Ovary (tissue), 9 donors: ENCODE data around the gene ITFG1. TPM values are rescaled to one million over a fixed set of nuclear protein-coding genes. Genes with fewer than 3 reads are reported as not detected.

Experiments
- DNase-seq, 5 donors: peaks; one replicate each; pipeline ENCODE4 v3.0.0-alpha.2; 2019 to 2020
- H3K27ac ChIP-seq, 2 donors: fragments of 200-600 bp; one replicate each; pipeline versions ENCODE4 v1.5.1 to v1.8.0; 2019 to 2022
- H3K27me3 ChIP-seq: fragments of 200-600 bp; one replicate; pipeline ENCODE4 v1.8.0; 2022
- H3K36me3 ChIP-seq: fragments of 200-600 bp; sonication (generic); one replicate; pipeline ENCODE4 v1.5.1; 2019
- H3K4me1 ChIP-seq: one replicate; pipeline ENCODE4 v1.8.1; 2013; ENCODE audit warnings: mild to moderate bottlenecking, moderate library complexity; ENCODE audit not compliant: insufficient read depth
- H3K4me3 ChIP-seq: fragments of 200-600 bp; sonication (generic); one replicate; pipeline ENCODE4 v1.5.1; 2017
- H3K9me3 ChIP-seq, 2 donors: fragments of 200-600 bp in 1 of 2; sonication (generic) in 1 of 2; one replicate each; pipeline versions ENCODE4 v1.5.1 to v1.8.1; 2013 to 2019; ENCODE audit warnings: mild to moderate bottlenecking in 1 of 2, moderate library complexity in 1 of 2
- EP300 ChIP-seq: sonication (generic); formaldehyde crosslinking; IDR thresholded peaks from one replicate; pipeline ENCODE4 v1.6.1; 2017; ENCODE audit warnings: antibody characterized with exemption
- POLR2A ChIP-seq: fragments of 450-650 bp; IDR thresholded peaks from one replicate; pipeline ENCODE4 v1.6.1; 2017; ENCODE audit warnings: antibody characterized with exemption, mild to moderate bottlenecking, moderate library complexity
- WGBS, 3 donors: extraction: QIAGEN DNeasy Blood & Tissue Kit in 1 of 3; methylation state at CpG; one replicate each; pipeline versions ENCODE4 v1.1.5 to v1.1.7; 2013 to 2017; 5-methylcytosine and 5-hydroxymethylcytosine counted together
- intact Hi-C, 4 donors: fragments of 100-400 bp; cut with DNase I; formaldehyde crosslinking; loops; one replicate each; pipeline versions ENCODE4 v1.11.0 to v1.15.1; 2022 to 2023
- polyA plus RNA-seq, 2 donors: library from polyadenylated mRNA; stranded (reverse); fragments of 200-250 nt in 1 of 2; fragments of 350-450 nt in 1 of 2; fragmentation: Illumina TruSeq in 1 of 2; extraction: RNeasy Lipid Tissue Mini Kit (QIAGEN cat#74804) in 1 of 2; gene quantifications; one replicate each; pipeline ENCODE4 v1.2.3, GENCODE V29; 2013 to 2014
- total RNA-seq, 7 donors: library from RNA; depleted of rRNA in 2 of 7; stranded (reverse); fragments of >200 nt in 2 of 7; fragmentation: NEBNext Ultra II Directional in 3 of 7; extraction: Animal tissue kit (Norgen Biotek cat#: 25700) in 3 of 7; gene quantifications; one replicate each; pipeline versions ENCODE4 v1.1.0 to v1.2.4, GENCODE V29; 2016 to 2023
- TF ChIP-seq, protein P1 (sequence below), 3 donors: fragments of 450-650 bp in 2 of 3; fragments of 200-600 bp in 1 of 3; IDR thresholded peaks; one replicate each; pipeline versions ENCODE4 v1.5.1 to v1.8.0; 2016 to 2022; ENCODE audit warnings: antibody characterized with exemption in 3 of 3, mild to moderate bottlenecking in 1 of 3
- donor health status: DM: no; HTN: no; CAD: no; lungs with moderate emphysema.
- donor health status: DM: no; HTN: no; CAD: no.
- donor health status: Bipolar disorder and iron deficiency.
- donor health status: DM: yes; HTN: yes; CAD: no.
- donor health status: DM: no; HTN: no; CAD: no.
- donor health status: DM: yes; HTN: yes; CAD: no.

Gene ITFG1
- total and polyA plus RNA-seq, 9 donors = 34.4 to 123 (median 40.2) TPM

DNA sequence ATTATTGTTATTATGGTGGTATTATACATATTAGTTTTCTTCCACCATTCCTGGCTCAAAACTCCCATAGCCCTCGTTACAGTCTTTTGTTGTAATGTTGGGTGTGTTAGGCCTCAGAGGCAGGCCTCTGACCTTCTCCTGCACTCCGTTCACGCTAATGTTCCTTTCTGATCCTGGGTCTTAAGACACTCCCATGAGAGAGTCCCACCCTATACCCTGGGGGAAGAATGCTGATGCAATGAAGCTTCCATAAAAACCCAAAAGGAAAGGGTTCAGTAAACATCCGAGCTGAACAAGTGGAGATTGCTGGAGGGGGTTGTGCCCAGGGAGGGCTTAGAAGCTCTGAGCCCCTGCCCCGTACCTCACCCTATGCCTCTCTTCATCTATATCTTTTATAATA is 175.9 kb downstream of the ITFG1 start:
- WGBS, 3 donors = 86 to 92% (median 91%) methylated on average over 5 of the region's 5 CpGs
- no peak for DNase-seq
- intact Hi-C loops = no loop called here
- Histone ChIP-seq H3K27me3 (no peaks in the 10 kb centered on the region), H3K27ac (no peak overlapping the region), H3K4me3 (no peak overlapping the region), H3K36me3 (no peaks in the 10 kb centered on the region), H3K9me3 (peaks cover 0 to 4% of the 10 kb centered on the region in 2 donors), H3K4me1 (no peaks in the 10 kb centered on the region)
- TF ChIP-seq POLR2A (no peak), EP300 (no peak)
- TF ChIP-seq, protein P1, sequence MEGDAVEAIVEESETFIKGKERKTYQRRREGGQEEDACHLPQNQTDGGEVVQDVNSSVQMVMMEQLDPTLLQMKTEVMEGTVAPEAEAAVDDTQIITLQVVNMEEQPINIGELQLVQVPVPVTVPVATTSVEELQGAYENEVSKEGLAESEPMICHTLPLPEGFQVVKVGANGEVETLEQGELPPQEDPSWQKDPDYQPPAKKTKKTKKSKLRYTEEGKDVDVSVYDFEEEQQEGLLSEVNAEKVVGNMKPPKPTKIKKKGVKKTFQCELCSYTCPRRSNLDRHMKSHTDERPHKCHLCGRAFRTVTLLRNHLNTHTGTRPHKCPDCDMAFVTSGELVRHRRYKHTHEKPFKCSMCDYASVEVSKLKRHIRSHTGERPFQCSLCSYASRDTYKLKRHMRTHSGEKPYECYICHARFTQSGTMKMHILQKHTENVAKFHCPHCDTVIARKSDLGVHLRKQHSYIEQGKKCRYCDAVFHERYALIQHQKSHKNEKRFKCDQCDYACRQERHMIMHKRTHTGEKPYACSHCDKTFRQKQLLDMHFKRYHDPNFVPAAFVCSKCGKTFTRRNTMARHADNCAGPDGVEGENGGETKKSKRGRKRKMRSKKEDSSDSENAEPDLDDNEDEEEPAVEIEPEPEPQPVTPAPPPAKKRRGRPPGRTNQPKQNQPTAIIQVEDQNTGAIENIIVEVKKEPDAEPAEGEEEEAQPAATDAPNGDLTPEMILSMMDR (IDR thresholded peaks at IDR 0.05) = no peak

DNA sequence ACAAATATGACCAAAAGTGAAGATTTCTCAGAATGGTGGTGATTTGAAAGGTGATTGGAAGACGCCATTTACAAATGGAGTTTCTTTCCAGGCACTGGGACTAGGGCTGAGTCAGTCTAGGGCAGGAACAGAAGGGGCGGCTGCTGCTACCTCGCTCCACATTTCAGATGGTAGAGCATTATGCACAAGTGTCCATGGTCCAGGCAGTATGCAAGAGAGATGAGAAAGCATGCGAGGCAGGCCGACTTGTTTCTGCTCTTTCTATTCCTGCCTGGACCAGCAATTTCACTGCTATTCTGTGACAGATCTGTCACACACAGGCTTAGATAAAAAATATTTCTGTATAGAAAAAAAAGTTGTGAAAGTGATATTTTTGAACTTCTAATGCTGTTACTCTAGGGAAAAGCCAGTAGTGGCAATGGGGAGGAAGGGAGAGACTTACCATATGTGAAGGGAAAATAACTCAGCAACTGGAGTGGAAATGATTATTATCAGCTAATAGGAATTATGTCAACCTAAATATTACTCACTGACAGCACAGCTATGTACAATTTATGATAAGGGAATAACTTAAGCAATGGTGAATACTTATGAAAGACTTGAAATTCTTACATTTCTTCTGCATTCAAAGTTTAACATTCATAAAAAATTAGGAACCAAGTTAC is 182.4 kb downstream of the ITFG1 start:
- Histone ChIP-seq H3K4me3 (no peak overlapping the region), H3K4me1 (no peaks in the 10 kb centered on the region), H3K27me3 (no peaks in the 10 kb centered on the region), H3K9me3 (peaks cover 0 to 2% of the 10 kb centered on the region in 2 donors), H3K36me3 (no peaks in the 10 kb centered on the region), H3K27ac (no peak overlapping the region)
- WGBS, 3 donors = 96 to 97% (median 97%) methylated on average over 5 of the region's 5 CpGs
- TF ChIP-seq EP300 (no peak), POLR2A (no peak)
- TF ChIP-seq, protein P1 (IDR thresholded peaks at IDR 0.05) = no peak
- no peak for DNase-seq
- intact Hi-C loops = no loop called here

DNA sequence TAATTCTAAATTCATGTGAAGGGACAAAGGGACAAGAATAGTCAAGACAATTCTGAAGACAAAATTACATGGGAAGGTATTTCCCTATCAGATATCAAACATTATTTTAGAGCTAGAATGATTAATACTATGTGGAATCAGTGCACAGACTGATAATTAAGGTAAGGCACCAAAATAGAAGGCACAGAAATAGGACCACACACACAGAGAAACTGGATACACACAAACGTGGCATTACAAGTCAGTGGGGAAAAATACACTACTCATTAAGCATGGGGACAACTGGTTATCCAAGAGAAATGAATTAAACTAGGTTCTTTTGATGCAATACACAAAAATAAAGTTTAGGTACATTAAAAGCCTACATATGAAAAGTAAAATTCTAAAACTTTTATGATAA is 184.3 kb downstream of the ITFG1 start:
- Histone ChIP-seq H3K27ac (no peak overlapping the region), H3K9me3 (no peaks in the 10 kb centered on the region), H3K36me3 (no peaks in the 10 kb centered on the region), H3K4me3 (no peak overlapping the region), H3K27me3 (no peaks in the 10 kb centered on the region), H3K4me1 (no peaks in the 10 kb centered on the region)
- DNase-seq = no peak
- WGBS, 3 donors = 26 to 42% (median 39%) methylated on average over 1 of the region's 1 CpG
- TF ChIP-seq POLR2A = no peak
- TF ChIP-seq, protein P1 (IDR thresholded peaks at IDR 0.05) = no peak
- TF ChIP-seq EP300 = no peak
- intact Hi-C loops = no loop called here

DNA sequence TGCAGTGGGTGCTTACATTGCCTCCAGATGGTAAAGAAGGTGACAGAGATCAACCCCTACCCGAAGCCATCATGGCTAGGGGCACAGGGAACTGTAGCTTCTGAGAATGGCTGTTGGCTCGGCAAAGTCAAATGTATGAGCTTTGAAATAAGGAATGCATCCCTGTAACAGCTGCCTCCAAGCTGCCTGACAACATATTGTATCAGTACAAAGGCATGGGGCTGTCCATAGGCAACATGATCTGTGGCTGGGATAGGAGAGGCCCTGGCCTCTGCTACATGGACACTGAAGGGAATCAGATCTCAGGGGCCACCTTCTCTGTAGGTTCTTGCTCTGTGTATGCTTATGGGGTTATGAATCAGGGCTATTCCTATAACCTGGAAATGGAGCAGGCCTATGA is 197.9 kb downstream of the ITFG1 start:
- intact Hi-C loops = no loop called here
- 91 to 97% (median 94%) methylated on average over 2 of the region's 2 CpGs for WGBS, 3 donors

More for the DNA sequence above, 197.9 kb downstream of the ITFG1 start:
- no peaks in the 10 kb centered on the region for H3K27me3 ChIP-seq
- H3K4me1 ChIP-seq = no peaks in the 10 kb centered on the region
- TF ChIP-seq POLR2A = no peak
- TF ChIP-seq, protein P1 (IDR thresholded peaks at IDR 0.05) = no peak
- TF ChIP-seq EP300 = no peak
- H3K4me3 ChIP-seq = no peak overlapping the region
- no peaks in the 10 kb centered on the region for H3K9me3 ChIP-seq
- no peak overlapping the region for H3K27ac ChIP-seq
- no peak for DNase-seq
- H3K36me3 ChIP-seq = no peaks in the 10 kb centered on the region
